Liver (tissue), 9 donors: ENCODE data around the gene TRAPPC2L. TPM values are rescaled to one million over a fixed set of nuclear protein-coding genes. Genes with fewer than 3 reads are reported as not detected.

Experiments
- DNase-seq: peaks from one replicate; pipeline ENCODE4 v3.0.0-alpha.2; 2017; ENCODE audit warnings: low spot score
- H3K27ac ChIP-seq, 2 donors: one replicate each; pipeline ENCODE4 v1.7.0; 2013; ENCODE audit warnings: inconsistent platforms in 2 of 2, low read length in 2 of 2, control low read depth in 1 of 2, low read depth in 1 of 2, mild to moderate bottlenecking in 1 of 2
- H3K27me3 ChIP-seq, 4 donors: one replicate each; pipeline versions ENCODE4 v1.6.1 to v1.7.0; 2013; ENCODE audit warnings: low read length in 3 of 4, inconsistent platforms in 1 of 4, mild to moderate bottlenecking in 1 of 4, moderate library complexity in 1 of 4; ENCODE audit not compliant: control insufficient read depth in 4 of 4, insufficient read depth in 4 of 4
- H3K36me3 ChIP-seq, 4 donors: one replicate each; pipeline versions ENCODE4 v1.6.1 to v1.7.0; 2013; ENCODE audit warnings: low read length in 3 of 4, mild to moderate bottlenecking in 3 of 4, low read depth in 1 of 4, moderate library complexity in 1 of 4; ENCODE audit not compliant: control insufficient read depth in 4 of 4, insufficient read depth in 3 of 4
- H3K4me1 ChIP-seq, 4 donors: one replicate each; pipeline versions ENCODE4 v1.6.1 to v1.7.0; 2013; ENCODE audit warnings: low read length in 3 of 4, mild to moderate bottlenecking in 3 of 4, moderate library complexity in 1 of 4; ENCODE audit not compliant: control insufficient read depth in 4 of 4, insufficient read depth in 4 of 4
- H3K4me3 ChIP-seq, 3 donors: one replicate each; pipeline versions ENCODE4 v1.6.1 to v1.7.0; 2013; ENCODE audit warnings: low read length in 3 of 3, control low read depth in 1 of 3, low read depth in 1 of 3, mild to moderate bottlenecking in 1 of 3
- H3K9ac ChIP-seq, 2 donors: one replicate each; pipeline ENCODE4 v1.7.0; 2013; ENCODE audit warnings: low read length in 2 of 2, mild to moderate bottlenecking in 2 of 2, moderate library complexity in 2 of 2, control low read depth in 1 of 2, low read depth in 1 of 2
- H3K9me3 ChIP-seq, 4 donors: one replicate each; pipeline versions ENCODE4 v1.6.1 to v1.7.0; 2013; ENCODE audit warnings: low read length in 3 of 4; ENCODE audit not compliant: control insufficient read depth in 4 of 4
- CTCF ChIP-seq: fragments of 150-350 bp; IDR thresholded peaks from 2 replicates; pipeline ENCODE4 v1.5.1; 2017; ENCODE audit warnings: improper control_type of control experiment, low read depth, low read length; ENCODE audit not compliant: missing input control
- GABPA ChIP-seq, 2 donors: IDR thresholded peaks in 1 of 2; conservative IDR thresholded peaks in 1 of 2; 2 replicates each; pipeline ENCODE4 v1.6.1; 2016; ENCODE audit warnings: antibody characterized with exemption in 2 of 2, mild to moderate bottlenecking in 1 of 2, moderate library complexity in 1 of 2
- HNF4A ChIP-seq, 2 donors: conservative IDR thresholded peaks; 2 replicates each; pipeline ENCODE4 v1.6.1; 2016; ENCODE audit warnings: antibody characterized with exemption in 2 of 2, mild to moderate bottlenecking in 2 of 2
- HNF4G ChIP-seq: IDR thresholded peaks from 2 replicates; pipeline ENCODE4 v1.6.1; 2016; ENCODE audit warnings: antibody characterized with exemption
- JUND ChIP-seq, 2 donors: IDR thresholded peaks; 2 replicates each; pipeline ENCODE4 v1.6.1; 2016; ENCODE audit warnings: antibody characterized with exemption in 2 of 2
- RAD21 ChIP-seq, 2 donors: IDR thresholded peaks; 2 replicates each; pipeline ENCODE4 v1.6.1; 2016; ENCODE audit warnings: antibody characterized with exemption in 2 of 2, mild to moderate bottlenecking in 2 of 2
- RXRA ChIP-seq, 2 donors: IDR thresholded peaks; 2 replicates each; pipeline ENCODE4 v1.6.1; 2017 to 2018; ENCODE audit warnings: antibody characterized with exemption in 2 of 2, mild to moderate bottlenecking in 1 of 2
- SP1 ChIP-seq: IDR thresholded peaks from 2 replicates; pipeline ENCODE4 v1.6.1; 2018; ENCODE audit warnings: antibody characterized with exemption, mild to moderate bottlenecking
- TAF1 ChIP-seq: conservative IDR thresholded peaks from 2 replicates; pipeline ENCODE4 v1.6.1; 2016; ENCODE audit warnings: antibody characterized with exemption, mild to moderate bottlenecking
- ZBTB33 ChIP-seq: IDR thresholded peaks from 2 replicates; pipeline ENCODE4 v1.6.1; 2016; ENCODE audit warnings: antibody characterized with exemption
- WGBS: extraction: QIAGEN DNeasy Blood & Tissue Kit; methylation state at CpG from one replicate; pipeline ENCODE4 v1.1.7; 2013; 5-methylcytosine and 5-hydroxymethylcytosine counted together
- polyA plus RNA-seq, 2 donors: library from polyadenylated mRNA; stranded (reverse) in 1 of 2; unstranded in 1 of 2; fragments of 200-250 nt in 1 of 2; fragments of >200 nt in 1 of 2; fragmentation: Nextera tagmentation in 1 of 2; extraction: Ambion mirVana in 1 of 2; gene quantifications; one replicate each; pipeline versions ENCODE4 v1.2.1 to v1.2.3, GENCODE V29; 2013 to 2015
- total RNA-seq, 2 donors: library from RNA; depleted of rRNA; stranded (reverse); fragments of >200 nt; gene quantifications; one replicate each; pipeline ENCODE4 v1.2.3, GENCODE V29; 2014
- donor health status: healthy.
- donor health status: healthy.
- donor health status: healthy.
- donor health status: healthy.
- donor health status: healthy.

TRAPPC2L gene
- total and polyA plus RNA-seq, 4 donors: 16.3 to 59.4 (median 22.2) TPM

GRCh38 chr16:88815901-88816589 lies 40.9 kb upstream of the TRAPPC2L start:
- Histone ChIP-seq H3K4me3 (no peak overlapping the region), H3K27me3 (no peaks in the 10 kb centered on the region), H3K9ac (no peak overlapping the region), H3K4me1 (peaks cover 0 to 11% (median 6%) of the 10 kb centered on the region in 4 donors), H3K27ac (no peak overlapping the region), H3K9me3 (no peaks in the 10 kb centered on the region), H3K36me3 (peaks cover 0 to 2% (median under 1%) of the 10 kb centered on the region in 4 donors)
- DNase-seq: peak; percentile 61
- WGBS: 57% methylated on average over 19 of the region's 19 CpGs
- TF ChIP-seq JUND (IDR thresholded peaks at IDR 0.05): no peak
- TF ChIP-seq HNF4A (conservative IDR thresholded peaks at IDR 0.05): no peak
- peak; percentile 73 to 90 for TF ChIP-seq RAD21 (IDR thresholded peaks at IDR 0.05)
- no peak for TF ChIP-seq ZBTB33
- TF ChIP-seq CTCF: peak; percentile 68

GRCh38 chr16:88816736-88817535 lies 40.0 kb upstream of the TRAPPC2L start:
- 91% methylated on average over 41 of the region's 41 CpGs for WGBS
- no peaks in the 10 kb centered on the region for H3K27me3 ChIP-seq
- H3K4me1 ChIP-seq: peaks cover 0 to 7% (median 5%) of the 10 kb centered on the region in 4 donors
- no peak for TF ChIP-seq TAF1
- no peak for DNase-seq
- H3K36me3 ChIP-seq: peaks cover 0 to 7% (median 1%) of the 10 kb centered on the region in 4 donors
- no peak overlapping the region for H3K27ac ChIP-seq
- no peaks in the 10 kb centered on the region for H3K9me3 ChIP-seq
- no peak overlapping the region for H3K4me3 ChIP-seq
- no peak overlapping the region for H3K9ac ChIP-seq

- H3K9ac ChIP-seq: no peak overlapping the region
- no peaks in the 10 kb centered on the region for H3K9me3 ChIP-seq
- WGBS: 90% methylated on average over 40 of the region's 40 CpGs
- no peaks in the 10 kb centered on the region for H3K4me1 ChIP-seq
- DNase-seq: no peak
- H3K4me3 ChIP-seq: no peak overlapping the region
- no peak overlapping the region for H3K27ac ChIP-seq
- TF ChIP-seq ZBTB33: no peak
- TF ChIP-seq SP1: no peak
- no peak for TF ChIP-seq GABPA (IDR thresholded peaks at IDR 0.05 in 1 of 2, conservative IDR thresholded peaks at IDR 0.05 in 1 of 2)
- no peak for TF ChIP-seq HNF4G
- TF ChIP-seq JUND (IDR thresholded peaks at IDR 0.05): no peak
- no peak for TF ChIP-seq RXRA (IDR thresholded peaks at IDR 0.05)
- H3K27me3 ChIP-seq: no peaks in the 10 kb centered on the region
- H3K36me3 ChIP-seq: peaks cover 0 to 13% (median 3%) of the 10 kb centered on the region in 4 donors
These were observed 38.9 kb upstream of the TRAPPC2L start for GRCh38 chr16:88817785-88818574.
